WTC11 (cell line): Measurements from ENCODE around the gene NR5A1. TPM values are rescaled to one million over a fixed set of nuclear protein-coding genes. Genes with fewer than 3 reads are reported as not detected.

Experiments
- ATAC-seq: fragments of 200-7000 bp; cut with Tn5 transposase; 2 replicates; pipeline ENCODE4 v1.10.0; 2021; ENCODE audit warnings: mild to moderate bottlenecking, moderate library complexity
- CTCF ChIA-PET: fragments of 300-600 bp; sonication (Branson Sonifier 250); formaldehyde crosslinking; loops from one replicate; lab custom pipeline; 2021; ENCODE audit warnings: antibody characterized with exemption; lab: Charles Lee
- POLR2A ChIA-PET: fragments of 350-600 bp; sonication (Branson Sonifier 250); formaldehyde crosslinking; loops from one replicate; lab custom pipeline; 2021; ENCODE audit warnings: antibody characterized with exemption; lab: Charles Lee
- DNase-seq: peaks from one replicate; pipeline ENCODE4 v3.0.0; 2021; ENCODE audit warnings: low spot score
- H3K27ac Mint-ChIP-seq: 2 replicates; pipeline ENCODE4 v1.8.0; 2021; ENCODE audit warnings: mixed read lengths
- H3K27me3 Mint-ChIP-seq: 2 replicates; pipeline ENCODE4 v1.8.0; 2021; ENCODE audit warnings: low read depth, mild to moderate bottlenecking, moderate library complexity, mixed read lengths
- H3K36me3 Mint-ChIP-seq: 2 replicates; pipeline ENCODE4 v1.8.0; 2021; ENCODE audit warnings: mixed read lengths
- H3K4me1 Mint-ChIP-seq: 2 replicates; pipeline ENCODE4 v1.8.0; 2022; ENCODE audit warnings: mixed read lengths
- H3K4me3 Mint-ChIP-seq: 2 replicates; pipeline ENCODE4 v1.8.0; 2021; ENCODE audit warnings: mild to moderate bottlenecking, moderate library complexity, mixed read lengths
- H3K9me3 Mint-ChIP-seq: 2 replicates; pipeline ENCODE4 v1.8.0; 2021; ENCODE audit warnings: mixed read lengths
- CREB1 ChIP-seq: sonication (generic); formaldehyde crosslinking; IDR thresholded peaks from 2 replicates; pipeline ENCODE4 v1.8.0; 2023; ENCODE audit warnings: mild to moderate bottlenecking, missing genetic modification reagents
- FOXP1 ChIP-seq: sonication (generic); formaldehyde crosslinking; IDR thresholded peaks from 2 replicates; pipeline ENCODE4 v1.8.0; 2022; ENCODE audit warnings: missing genetic modification reagents, mild to moderate bottlenecking, moderate library complexity, borderline replicate concordance
- GTF2I ChIP-seq: fragments of 250-450 bp; sonication (Bioruptor Pico); conservative IDR thresholded peaks from 2 replicates; pipeline ENCODE4 v1.4.0; 2021; ENCODE audit warnings: mild to moderate bottlenecking
- HMGA2 ChIP-seq: fragments of 250-450 bp; sonication (Bioruptor Pico); IDR thresholded peaks from 2 replicates; pipeline ENCODE4 v1.4.0; 2021; ENCODE audit warnings: mild to moderate bottlenecking, moderate library complexity
- NR2C2 ChIP-seq: sonication (generic); formaldehyde crosslinking; IDR thresholded peaks from 2 replicates; pipeline ENCODE4 v1.8.0; 2022; ENCODE audit warnings: mild to moderate bottlenecking, missing genetic modification reagents
- SOX15 ChIP-seq: fragments of 250-450 bp; sonication (Bioruptor Pico); IDR thresholded peaks from 2 replicates; pipeline ENCODE4 v1.9.0; 2021; ENCODE audit warnings: mild to moderate bottlenecking
- ZNF317 ChIP-seq: sonication (generic); formaldehyde crosslinking; IDR thresholded peaks from 2 replicates; pipeline ENCODE4 v1.8.1; 2023; ENCODE audit warnings: low read depth, mild to moderate bottlenecking, moderate library complexity, missing genetic modification reagents, borderline replicate concordance
- total RNA-seq: library from RNA; stranded (reverse); gene quantifications from 3 replicates; pipeline ENCODE4 v1.2.3, GENCODE V29; 2021
- TF ChIP-seq, protein P1 (sequence below): sonication (generic); formaldehyde crosslinking; IDR thresholded peaks from 2 replicates; pipeline ENCODE4 v1.8.1; 2023; ENCODE audit warnings: mild to moderate bottlenecking, missing genetic modification reagents
- TF ChIP-seq, protein P2 (sequence below): sonication (generic); formaldehyde crosslinking; IDR thresholded peaks from 2 replicates; pipeline ENCODE4 v1.8.0; 2023; ENCODE audit warnings: missing genetic modification reagents, mild to moderate bottlenecking, borderline replicate concordance
- TF ChIP-seq, protein P3 (sequence below): fragments of 250-450 bp; sonication (Bioruptor Pico); IDR thresholded peaks from 2 replicates; pipeline ENCODE4 v1.9.0; 2021; ENCODE audit warnings: mild to moderate bottlenecking, borderline replicate concordance
- TF ChIP-seq, protein P4 (sequence below): sonication (generic); formaldehyde crosslinking; IDR thresholded peaks from 2 replicates; pipeline ENCODE4 v1.8.0; 2022; ENCODE audit warnings: mild to moderate bottlenecking, missing genetic modification reagents
- TF ChIP-seq, protein P5 (sequence below): sonication (generic); formaldehyde crosslinking; IDR thresholded peaks from 2 replicates; pipeline ENCODE4 v1.8.0; 2022; ENCODE audit warnings: missing genetic modification reagents
- TF ChIP-seq, protein P6 (sequence below): sonication (generic); formaldehyde crosslinking; IDR thresholded peaks from 2 replicates; pipeline ENCODE4 v1.8.0; 2022; ENCODE audit warnings: mild to moderate bottlenecking, missing genetic modification reagents
- TF ChIP-seq, protein P7 (sequence below): sonication (generic); formaldehyde crosslinking; IDR thresholded peaks from 2 replicates; pipeline ENCODE4 v1.8.1; 2022; ENCODE audit warnings: low read depth, mild to moderate bottlenecking, moderate library complexity, missing genetic modification reagents, borderline replicate concordance

NR5A1 gene
- total RNA-seq, 1 experiment from 2014 or later: 0.77 TPM

DNA sequence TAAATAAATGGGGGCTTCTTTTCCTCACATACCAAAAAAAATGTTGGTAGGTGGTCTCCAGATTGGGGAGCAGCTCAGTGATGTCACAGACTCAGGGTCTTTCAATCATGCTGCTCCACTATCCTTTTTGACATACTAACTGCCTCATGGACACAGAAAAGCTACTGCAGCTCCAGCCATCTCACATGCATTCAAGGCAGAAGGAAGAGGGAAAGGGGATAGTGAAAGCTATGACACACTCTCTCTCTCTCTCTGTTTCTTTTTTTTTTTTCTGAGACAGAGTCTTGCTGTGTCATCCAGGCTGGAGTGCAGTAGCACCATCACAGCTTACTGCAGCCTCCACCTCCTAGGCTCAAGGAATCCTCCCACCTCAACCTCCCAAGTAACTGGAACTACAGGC is 64.8 kb downstream of the NR5A1 start:
- no peak for ATAC-seq
- H3K27me3 Mint-ChIP-seq: peaks cover 17% of the 10 kb centered on the region

DNA sequence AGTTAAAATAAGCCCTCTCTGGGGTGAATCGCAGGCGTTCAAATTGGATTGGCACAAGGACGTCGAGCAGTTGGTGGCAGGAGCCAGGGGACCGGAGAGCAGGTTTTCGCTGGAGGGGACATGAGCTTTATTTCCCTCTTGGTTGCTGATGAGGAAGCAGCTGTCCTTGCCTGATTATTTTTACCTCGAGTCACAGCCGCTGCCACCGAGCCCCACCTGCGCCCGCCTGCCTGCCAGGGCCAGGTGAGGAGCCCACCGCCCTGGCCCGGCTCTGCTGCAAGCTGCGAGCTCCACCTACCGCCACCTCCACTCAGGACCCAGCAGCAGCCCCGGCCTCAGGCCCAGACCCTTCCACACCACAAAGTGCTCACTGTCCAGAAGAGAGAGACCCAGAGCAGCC is 65.9 kb downstream of the NR5A1 start:
- no peak for ATAC-seq
- Mint-ChIP-seq H3K4me3 (no peak overlapping the region), H3K27ac (no peak overlapping the region), H3K36me3 (no peaks in the 10 kb centered on the region), H3K9me3 (peaks cover 10% of the 10 kb centered on the region), H3K27me3 (peaks cover 17% of the 10 kb centered on the region), H3K4me1 (no peaks in the 10 kb centered on the region)
- ChIA-PET POLR2A (no interaction called here), CTCF (interaction anchor here (1.2 to 1.6 kb wide), 3 partner anchors 22 to 96 kb away, joined by 3 to 6 read pairs (median 3); no protein-coding TSS in a partner anchor)
- no peak for DNase-seq
- TF ChIP-seq SOX15 (no peak), ZNF317 (CRISPR knock-in tag) (no peak), HMGA2 (CRISPR knock-in tag) (no peak), NR2C2 (CRISPR knock-in tag) (no peak)
- TF ChIP-seq, protein P1, sequence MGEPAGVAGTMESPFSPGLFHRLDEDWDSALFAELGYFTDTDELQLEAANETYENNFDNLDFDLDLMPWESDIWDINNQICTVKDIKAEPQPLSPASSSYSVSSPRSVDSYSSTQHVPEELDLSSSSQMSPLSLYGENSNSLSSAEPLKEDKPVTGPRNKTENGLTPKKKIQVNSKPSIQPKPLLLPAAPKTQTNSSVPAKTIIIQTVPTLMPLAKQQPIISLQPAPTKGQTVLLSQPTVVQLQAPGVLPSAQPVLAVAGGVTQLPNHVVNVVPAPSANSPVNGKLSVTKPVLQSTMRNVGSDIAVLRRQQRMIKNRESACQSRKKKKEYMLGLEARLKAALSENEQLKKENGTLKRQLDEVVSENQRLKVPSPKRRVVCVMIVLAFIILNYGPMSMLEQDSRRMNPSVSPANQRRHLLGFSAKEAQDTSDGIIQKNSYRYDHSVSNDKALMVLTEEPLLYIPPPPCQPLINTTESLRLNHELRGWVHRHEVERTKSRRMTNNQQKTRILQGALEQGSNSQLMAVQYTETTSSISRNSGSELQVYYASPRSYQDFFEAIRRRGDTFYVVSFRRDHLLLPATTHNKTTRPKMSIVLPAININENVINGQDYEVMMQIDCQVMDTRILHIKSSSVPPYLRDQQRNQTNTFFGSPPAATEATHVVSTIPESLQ: no peak
- TF ChIP-seq, protein P2, sequence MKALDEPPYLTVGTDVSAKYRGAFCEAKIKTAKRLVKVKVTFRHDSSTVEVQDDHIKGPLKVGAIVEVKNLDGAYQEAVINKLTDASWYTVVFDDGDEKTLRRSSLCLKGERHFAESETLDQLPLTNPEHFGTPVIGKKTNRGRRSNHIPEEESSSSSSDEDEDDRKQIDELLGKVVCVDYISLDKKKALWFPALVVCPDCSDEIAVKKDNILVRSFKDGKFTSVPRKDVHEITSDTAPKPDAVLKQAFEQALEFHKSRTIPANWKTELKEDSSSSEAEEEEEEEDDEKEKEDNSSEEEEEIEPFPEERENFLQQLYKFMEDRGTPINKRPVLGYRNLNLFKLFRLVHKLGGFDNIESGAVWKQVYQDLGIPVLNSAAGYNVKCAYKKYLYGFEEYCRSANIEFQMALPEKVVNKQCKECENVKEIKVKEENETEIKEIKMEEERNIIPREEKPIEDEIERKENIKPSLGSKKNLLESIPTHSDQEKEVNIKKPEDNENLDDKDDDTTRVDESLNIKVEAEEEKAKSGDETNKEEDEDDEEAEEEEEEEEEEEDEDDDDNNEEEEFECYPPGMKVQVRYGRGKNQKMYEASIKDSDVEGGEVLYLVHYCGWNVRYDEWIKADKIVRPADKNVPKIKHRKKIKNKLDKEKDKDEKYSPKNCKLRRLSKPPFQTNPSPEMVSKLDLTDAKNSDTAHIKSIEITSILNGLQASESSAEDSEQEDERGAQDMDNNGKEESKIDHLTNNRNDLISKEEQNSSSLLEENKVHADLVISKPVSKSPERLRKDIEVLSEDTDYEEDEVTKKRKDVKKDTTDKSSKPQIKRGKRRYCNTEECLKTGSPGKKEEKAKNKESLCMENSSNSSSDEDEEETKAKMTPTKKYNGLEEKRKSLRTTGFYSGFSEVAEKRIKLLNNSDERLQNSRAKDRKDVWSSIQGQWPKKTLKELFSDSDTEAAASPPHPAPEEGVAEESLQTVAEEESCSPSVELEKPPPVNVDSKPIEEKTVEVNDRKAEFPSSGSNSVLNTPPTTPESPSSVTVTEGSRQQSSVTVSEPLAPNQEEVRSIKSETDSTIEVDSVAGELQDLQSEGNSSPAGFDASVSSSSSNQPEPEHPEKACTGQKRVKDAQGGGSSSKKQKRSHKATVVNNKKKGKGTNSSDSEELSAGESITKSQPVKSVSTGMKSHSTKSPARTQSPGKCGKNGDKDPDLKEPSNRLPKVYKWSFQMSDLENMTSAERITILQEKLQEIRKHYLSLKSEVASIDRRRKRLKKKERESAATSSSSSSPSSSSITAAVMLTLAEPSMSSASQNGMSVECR (CRISPR knock-in tag): no peak

More for the DNA sequence above, 64.8 kb downstream of the NR5A1 start:
- Mint-ChIP-seq H3K4me1 (no peaks in the 10 kb centered on the region), H3K4me3 (no peak overlapping the region), H3K27ac (no peak overlapping the region), H3K9me3 (peaks cover 10% of the 10 kb centered on the region), H3K36me3 (no peaks in the 10 kb centered on the region)
- DNase-seq: no peak
- TF ChIP-seq, protein P3, sequence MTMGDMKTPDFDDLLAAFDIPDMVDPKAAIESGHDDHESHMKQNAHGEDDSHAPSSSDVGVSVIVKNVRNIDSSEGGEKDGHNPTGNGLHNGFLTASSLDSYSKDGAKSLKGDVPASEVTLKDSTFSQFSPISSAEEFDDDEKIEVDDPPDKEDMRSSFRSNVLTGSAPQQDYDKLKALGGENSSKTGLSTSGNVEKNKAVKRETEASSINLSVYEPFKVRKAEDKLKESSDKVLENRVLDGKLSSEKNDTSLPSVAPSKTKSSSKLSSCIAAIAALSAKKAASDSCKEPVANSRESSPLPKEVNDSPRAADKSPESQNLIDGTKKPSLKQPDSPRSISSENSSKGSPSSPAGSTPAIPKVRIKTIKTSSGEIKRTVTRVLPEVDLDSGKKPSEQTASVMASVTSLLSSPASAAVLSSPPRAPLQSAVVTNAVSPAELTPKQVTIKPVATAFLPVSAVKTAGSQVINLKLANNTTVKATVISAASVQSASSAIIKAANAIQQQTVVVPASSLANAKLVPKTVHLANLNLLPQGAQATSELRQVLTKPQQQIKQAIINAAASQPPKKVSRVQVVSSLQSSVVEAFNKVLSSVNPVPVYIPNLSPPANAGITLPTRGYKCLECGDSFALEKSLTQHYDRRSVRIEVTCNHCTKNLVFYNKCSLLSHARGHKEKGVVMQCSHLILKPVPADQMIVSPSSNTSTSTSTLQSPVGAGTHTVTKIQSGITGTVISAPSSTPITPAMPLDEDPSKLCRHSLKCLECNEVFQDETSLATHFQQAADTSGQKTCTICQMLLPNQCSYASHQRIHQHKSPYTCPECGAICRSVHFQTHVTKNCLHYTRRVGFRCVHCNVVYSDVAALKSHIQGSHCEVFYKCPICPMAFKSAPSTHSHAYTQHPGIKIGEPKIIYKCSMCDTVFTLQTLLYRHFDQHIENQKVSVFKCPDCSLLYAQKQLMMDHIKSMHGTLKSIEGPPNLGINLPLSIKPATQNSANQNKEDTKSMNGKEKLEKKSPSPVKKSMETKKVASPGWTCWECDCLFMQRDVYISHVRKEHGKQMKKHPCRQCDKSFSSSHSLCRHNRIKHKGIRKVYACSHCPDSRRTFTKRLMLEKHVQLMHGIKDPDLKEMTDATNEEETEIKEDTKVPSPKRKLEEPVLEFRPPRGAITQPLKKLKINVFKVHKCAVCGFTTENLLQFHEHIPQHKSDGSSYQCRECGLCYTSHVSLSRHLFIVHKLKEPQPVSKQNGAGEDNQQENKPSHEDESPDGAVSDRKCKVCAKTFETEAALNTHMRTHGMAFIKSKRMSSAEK (CRISPR knock-in tag): no peak
- TF ChIP-seq GTF2I (CRISPR knock-in tag) (peak; percentile 71; the same call in 1 of the 2 replicates), FOXP1 (CRISPR knock-in tag) (no peak), CREB1 (CRISPR knock-in tag) (no peak)
- TF ChIP-seq, protein P4, sequence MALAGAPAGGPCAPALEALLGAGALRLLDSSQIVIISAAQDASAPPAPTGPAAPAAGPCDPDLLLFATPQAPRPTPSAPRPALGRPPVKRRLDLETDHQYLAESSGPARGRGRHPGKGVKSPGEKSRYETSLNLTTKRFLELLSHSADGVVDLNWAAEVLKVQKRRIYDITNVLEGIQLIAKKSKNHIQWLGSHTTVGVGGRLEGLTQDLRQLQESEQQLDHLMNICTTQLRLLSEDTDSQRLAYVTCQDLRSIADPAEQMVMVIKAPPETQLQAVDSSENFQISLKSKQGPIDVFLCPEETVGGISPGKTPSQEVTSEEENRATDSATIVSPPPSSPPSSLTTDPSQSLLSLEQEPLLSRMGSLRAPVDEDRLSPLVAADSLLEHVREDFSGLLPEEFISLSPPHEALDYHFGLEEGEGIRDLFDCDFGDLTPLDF (CRISPR knock-in tag): no peak
- TF ChIP-seq, protein P5, sequence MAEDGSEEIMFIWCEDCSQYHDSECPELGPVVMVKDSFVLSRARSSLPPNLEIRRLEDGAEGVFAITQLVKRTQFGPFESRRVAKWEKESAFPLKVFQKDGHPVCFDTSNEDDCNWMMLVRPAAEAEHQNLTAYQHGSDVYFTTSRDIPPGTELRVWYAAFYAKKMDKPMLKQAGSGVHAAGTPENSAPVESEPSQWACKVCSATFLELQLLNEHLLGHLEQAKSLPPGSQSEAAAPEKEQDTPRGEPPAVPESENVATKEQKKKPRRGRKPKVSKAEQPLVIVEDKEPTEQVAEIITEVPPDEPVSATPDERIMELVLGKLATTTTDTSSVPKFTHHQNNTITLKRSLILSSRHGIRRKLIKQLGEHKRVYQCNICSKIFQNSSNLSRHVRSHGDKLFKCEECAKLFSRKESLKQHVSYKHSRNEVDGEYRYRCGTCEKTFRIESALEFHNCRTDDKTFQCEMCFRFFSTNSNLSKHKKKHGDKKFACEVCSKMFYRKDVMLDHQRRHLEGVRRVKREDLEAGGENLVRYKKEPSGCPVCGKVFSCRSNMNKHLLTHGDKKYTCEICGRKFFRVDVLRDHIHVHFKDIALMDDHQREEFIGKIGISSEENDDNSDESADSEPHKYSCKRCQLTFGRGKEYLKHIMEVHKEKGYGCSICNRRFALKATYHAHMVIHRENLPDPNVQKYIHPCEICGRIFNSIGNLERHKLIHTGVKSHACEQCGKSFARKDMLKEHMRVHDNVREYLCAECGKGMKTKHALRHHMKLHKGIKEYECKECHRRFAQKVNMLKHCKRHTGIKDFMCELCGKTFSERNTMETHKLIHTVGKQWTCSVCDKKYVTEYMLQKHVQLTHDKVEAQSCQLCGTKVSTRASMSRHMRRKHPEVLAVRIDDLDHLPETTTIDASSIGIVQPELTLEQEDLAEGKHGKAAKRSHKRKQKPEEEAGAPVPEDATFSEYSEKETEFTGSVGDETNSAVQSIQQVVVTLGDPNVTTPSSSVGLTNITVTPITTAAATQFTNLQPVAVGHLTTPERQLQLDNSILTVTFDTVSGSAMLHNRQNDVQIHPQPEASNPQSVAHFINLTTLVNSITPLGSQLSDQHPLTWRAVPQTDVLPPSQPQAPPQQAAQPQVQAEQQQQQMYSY (CRISPR knock-in tag): no peak
- TF ChIP-seq, protein P6, sequence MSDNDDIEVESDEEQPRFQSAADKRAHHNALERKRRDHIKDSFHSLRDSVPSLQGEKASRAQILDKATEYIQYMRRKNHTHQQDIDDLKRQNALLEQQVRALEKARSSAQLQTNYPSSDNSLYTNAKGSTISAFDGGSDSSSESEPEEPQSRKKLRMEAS (CRISPR knock-in tag): no peak
- TF ChIP-seq, protein P7, sequence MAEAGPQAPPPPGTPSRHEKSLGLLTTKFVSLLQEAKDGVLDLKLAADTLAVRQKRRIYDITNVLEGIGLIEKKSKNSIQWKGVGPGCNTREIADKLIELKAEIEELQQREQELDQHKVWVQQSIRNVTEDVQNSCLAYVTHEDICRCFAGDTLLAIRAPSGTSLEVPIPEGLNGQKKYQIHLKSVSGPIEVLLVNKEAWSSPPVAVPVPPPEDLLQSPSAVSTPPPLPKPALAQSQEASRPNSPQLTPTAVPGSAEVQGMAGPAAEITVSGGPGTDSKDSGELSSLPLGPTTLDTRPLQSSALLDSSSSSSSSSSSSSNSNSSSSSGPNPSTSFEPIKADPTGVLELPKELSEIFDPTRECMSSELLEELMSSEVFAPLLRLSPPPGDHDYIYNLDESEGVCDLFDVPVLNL (CRISPR knock-in tag): no peak
- ChIA-PET POLR2A (no interaction called here), CTCF (interaction anchor here (1.2 to 1.6 kb wide), 2 partner anchors 24 to 95 kb away, joined by 3 to 6 read pairs; no protein-coding TSS in a partner anchor)
